ENCODE data around the gene DLGAP1.

The DLGAP1 gene

GRCh38 chr18:3468833-3469232 lies 986.3 kb downstream of the DLGAP1 start:
- DNase-seq (ENCODE audit: low spot score) = no peak

GRCh38 chr18:3468066-3468705 lies 986.9 kb downstream of the DLGAP1 start:
- no peak for DNase-seq (ENCODE audit: low spot score)

GRCh38 chr18:3466872-3467271 lies 988.2 kb downstream of the DLGAP1 start:
- DNase-seq (ENCODE audit: low spot score) = no peak

- DNase-seq (ENCODE audit: low spot score) = no peak
Measured at GRCh38 chr18:3466045-3466444, 989.1 kb downstream of the DLGAP1 start.

GRCh38 chr18:3463051-3463450 lies 992.1 kb downstream of the DLGAP1 start:
- DNase-seq (ENCODE audit: low spot score) = no peak

- no peak for DNase-seq (ENCODE audit: low spot score)
Measured at GRCh38 chr18:3461704-3462103, 993.4 kb downstream of the DLGAP1 start.

- DNase-seq (ENCODE audit: low spot score) = no peak
Measured at GRCh38 chr18:3460823-3461398, 994.2 kb downstream of the DLGAP1 start.

GRCh38 chr18:3458952-3459853 lies 995.9 kb downstream of the DLGAP1 start:
- no peak for DNase-seq (ENCODE audit: low spot score)

- no peak for DNase-seq (ENCODE audit: low spot score)
Measured at GRCh38 chr18:3458378-3458777, 996.7 kb downstream of the DLGAP1 start.

GRCh38 chr18:3457261-3457724 lies 997.8 kb downstream of the DLGAP1 start:
- no peak for DNase-seq (ENCODE audit: low spot score)

GRCh38 chr18:3456686-3457069 lies 998.4 kb downstream of the DLGAP1 start:
- DNase-seq (ENCODE audit: low spot score) = no peak

GRCh38 chr18:3455907-3456685 lies 999.0 kb downstream of the DLGAP1 start:
- DNase-seq (ENCODE audit: low spot score) = no peak

- DNase-seq (ENCODE audit: low spot score) = no peak
Measured at GRCh38 chr18:3455090-3455635, 999.9 kb downstream of the DLGAP1 start.

- DNase-seq (ENCODE audit: low spot score) = peak; percentile 80
Measured at GRCh38 chr18:3454365-3455089, 1000.6 kb downstream of the DLGAP1 start.

GRCh38 chr18:3453540-3454364 lies 1001.4 kb downstream of the DLGAP1 start:
- peak; percentile 55 for DNase-seq (ENCODE audit: low spot score)

- DNase-seq (ENCODE audit: low spot score) = peak; percentile 29
Measured at GRCh38 chr18:3452750-3453539, 1002.2 kb downstream of the DLGAP1 start.

GRCh38 chr18:3451989-3452749 lies 1002.9 kb downstream of the DLGAP1 start:
- DNase-seq (ENCODE audit: low spot score) = peak; percentile 37

- peak; percentile 79 for DNase-seq (ENCODE audit: low spot score)
Measured at GRCh38 chr18:3451183-3451988, 1003.7 kb downstream of the DLGAP1 start.

Data from hematopoietic multipotent progenitor cell treated with erythropoietin and hydrocortisone succinate and interleukin-3 and kit ligand, for 15 days (in vitro differentiated cells).